Testis (tissue), 3 donors: ENCODE measurements around the gene SBNO2. TPM values are rescaled to one million over a fixed set of nuclear protein-coding genes. Genes with fewer than 3 reads are reported as not detected.
A peak's percentile ranks its signal among the peaks of the same experiment; 100 is the strongest.

ENCODE experiments used
- DNase-seq: peaks from one replicate; pipeline ENCODE4 v3.0.0-alpha.2; 2019
- H3K27ac ChIP-seq, 2 donors: fragments of 200-600 bp; sonication (generic); one replicate each; pipeline ENCODE4 v1.5.1; 2019
- H3K27me3 ChIP-seq: fragments of 200-600 bp; sonication (generic); one replicate; pipeline ENCODE4 v1.5.1; 2019
- H3K36me3 ChIP-seq: fragments of 200-600 bp; sonication (generic); one replicate; pipeline ENCODE4 v1.5.1; 2017; ENCODE audit warnings: low read depth; ENCODE audit errors: missing control alignments
- H3K4me1 ChIP-seq: fragments of 200-600 bp; sonication (generic); one replicate; pipeline ENCODE4 v1.5.1; 2019
- H3K4me3 ChIP-seq, 2 donors: fragments of 200-600 bp; sonication (generic); one replicate each; pipeline ENCODE4 v1.5.1; 2017 to 2019
- H3K9me3 ChIP-seq: fragments of 200-600 bp; sonication (generic); one replicate; pipeline ENCODE4 v1.5.1; 2017
- CTCF ChIP-seq, 3 experiments: fragments of 450-650 bp in 2 of 3; fragments of 200-600 bp in 1 of 3; sonication (generic) in 1 of 3; IDR thresholded peaks; one replicate each; pipeline ENCODE4 v1.5.1; 2016 to 2019; ENCODE audit warnings: antibody characterized with exemption in 3 of 3, mild to moderate bottlenecking in 2 of 3, moderate library complexity in 1 of 3
- POLR2A ChIP-seq: fragments of 450-650 bp; IDR thresholded peaks from one replicate; pipeline ENCODE4 v1.6.1; 2017; ENCODE audit warnings: antibody characterized with exemption, mild to moderate bottlenecking, moderate library complexity
- WGBS, 2 donors: methylation state at CpG; one replicate each; pipeline ENCODE4 v1.1.5; 2018; 5-methylcytosine and 5-hydroxymethylcytosine counted together
- intact Hi-C: fragments of 100-400 bp; cut with DNase I; formaldehyde crosslinking; loops from one replicate; pipeline ENCODE4 v1.15.1; 2023; ENCODE audit warnings: low total_unique reads
- polyA plus RNA-seq: library from polyadenylated mRNA; stranded (reverse); fragments of 350-450 nt; fragmentation: Illumina TruSeq; extraction: RNeasy Lipid Tissue Mini Kit (QIAGEN cat#74804); gene quantifications from one replicate; pipeline ENCODE4 v1.2.3, GENCODE V29; 2014; ENCODE audit warnings: low read depth, low replicate concordance; ENCODE audit not compliant: insufficient read depth
- total RNA-seq, 2 donors: library from RNA; depleted of rRNA; stranded (reverse); fragments of >200 nt; gene quantifications; one replicate each; pipeline ENCODE4 v1.2.3, GENCODE V29; 2016

Gene SBNO2
- total and polyA plus RNA-seq, 3 donors from 2014 or later, result 34.3 to 65.0 (median 58.9) TPM

GRCh38 chr19:1081301-1082164, 92.5 kb downstream of the SBNO2 start:
- no peak for DNase-seq
- Histone ChIP-seq H3K4me1 (no peaks in the 10 kb centered on the region), H3K36me3 (no peaks in the 10 kb centered on the region), H3K27ac (no peak overlapping the region), H3K4me3 (peak overlapping the region; percentile 15 to 21), H3K27me3 (no peaks in the 10 kb centered on the region), H3K9me3 (no peaks in the 10 kb centered on the region)
- TF ChIP-seq POLR2A (no peak), CTCF (IDR thresholded peaks at IDR 0.05) (no peak)
- intact Hi-C loops, result no loop called here
- WGBS, 2 donors, result 15 to 51% methylated on average over 23 to 55 of the region's 58 CpGs

- H3K27me3 ChIP-seq, result no peaks in the 10 kb centered on the region
- 67 to 80% methylated on average over 15 to 50 of the region's 50 CpGs for WGBS, 2 donors
- intact Hi-C loops, result no loop called here
Observed at GRCh38 chr19:1080360-1081161, 93.5 kb downstream of the SBNO2 start.

DNA sequence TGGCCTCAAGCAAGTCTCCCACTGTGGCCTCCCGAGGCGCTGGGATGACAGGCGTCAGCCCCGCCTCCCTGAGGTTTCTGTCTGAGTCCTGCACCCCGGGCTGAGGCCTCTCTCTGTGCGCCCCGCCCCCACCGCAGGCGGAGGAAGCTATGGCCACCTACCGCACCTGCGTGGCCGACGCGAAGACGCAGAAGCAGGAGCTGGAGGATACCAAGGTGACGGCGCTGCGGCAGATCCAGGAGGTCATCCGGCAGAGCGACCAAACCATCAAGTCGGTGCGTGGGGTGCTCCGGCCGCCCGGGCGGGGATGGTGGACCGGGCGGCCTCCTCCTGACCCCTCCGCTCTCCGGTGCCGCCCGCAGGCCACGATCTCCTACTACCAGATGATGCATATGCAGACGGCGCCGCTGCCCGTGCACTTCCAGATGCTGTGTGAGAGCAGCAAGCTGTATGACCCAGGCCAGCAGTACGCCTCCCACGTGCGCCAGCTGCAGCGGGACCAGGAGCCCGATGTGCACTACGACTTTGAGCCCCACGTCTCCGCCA, 94.4 kb downstream of the SBNO2 start:
- Histone ChIP-seq H3K36me3 (no peaks in the 10 kb centered on the region), H3K4me1 (no peaks in the 10 kb centered on the region), H3K27me3 (no peaks in the 10 kb centered on the region), H3K27ac (no peak overlapping the region), H3K4me3 (no peak overlapping the region), H3K9me3 (no peaks in the 10 kb centered on the region)
- intact Hi-C loops, result no loop called here
- DNase-seq, result no peak
- 39 to 80% methylated on average over 34 to 41 of the region's 45 CpGs for WGBS, 2 donors
- TF ChIP-seq POLR2A (no peak), CTCF (IDR thresholded peaks at IDR 0.05) (no peak)

More at GRCh38 chr19:1080360-1081161, 93.5 kb downstream of the SBNO2 start:
- Histone ChIP-seq H3K4me1 (no peaks in the 10 kb centered on the region), H3K27ac (no peak overlapping the region), H3K4me3 (peak overlapping the region in 1 of 2 donors; percentile 15), H3K9me3 (no peaks in the 10 kb centered on the region), H3K36me3 (no peaks in the 10 kb centered on the region)
- no peak for DNase-seq
- TF ChIP-seq CTCF (IDR thresholded peaks at IDR 0.05) (no peak), POLR2A (no peak)

- H3K9me3 ChIP-seq, result no peaks in the 10 kb centered on the region
- H3K27ac ChIP-seq, result no peak overlapping the region
- no peak overlapping the region for H3K4me3 ChIP-seq
- 72 to 76% methylated on average over 16 of the region's 16 CpGs for WGBS, 2 donors
- intact Hi-C loops, result no loop called here
- TF ChIP-seq CTCF (IDR thresholded peaks at IDR 0.05) (no peak), POLR2A (no peak)
- DNase-seq, result no peak
- H3K27me3 ChIP-seq, result no peaks in the 10 kb centered on the region
- H3K36me3 ChIP-seq, result no peaks in the 10 kb centered on the region
- H3K4me1 ChIP-seq, result no peaks in the 10 kb centered on the region
Observed at GRCh38 chr19:1076951-1077350, 97.1 kb downstream of the SBNO2 start.
